Astrocyte of the hippocampus (primary cell): ENCODE data around the gene IL16.
A peak's percentile ranks its signal among the peaks of the same experiment; 100 is the strongest.

Source experiments
- DNase-seq: peaks from one replicate; pipeline ENCODE4 v3.0.0; 2011; ENCODE audit warnings: low read depth, low spot score

Gene IL16

GRCh38 chr15:81292523-81293001 lies 95.9 kb downstream of the IL16 start:
- no peak for DNase-seq

- no peak for DNase-seq
These were observed 97.2 kb downstream of the IL16 start for GRCh38 chr15:81293728-81294515.

- no peak for DNase-seq
These were observed 97.8 kb downstream of the IL16 start for GRCh38 chr15:81294516-81294880.

GRCh38 chr15:81295486-81296121 lies 98.9 kb downstream of the IL16 start:
- DNase-seq, result no peak

GRCh38 chr15:81296186-81296585 lies 99.5 kb downstream of the IL16 start:
- DNase-seq, result no peak

GRCh38 chr15:81296673-81297072 lies 100.0 kb downstream of the IL16 start:
- no peak for DNase-seq

- DNase-seq, result peak; percentile 57
These were observed 100.5 kb downstream of the IL16 start for GRCh38 chr15:81297147-81297572.

- DNase-seq, result no peak
These were observed 101.2 kb downstream of the IL16 start for GRCh38 chr15:81297603-81298575.

- DNase-seq, result no peak
These were observed 101.9 kb downstream of the IL16 start for GRCh38 chr15:81298611-81299010.

- DNase-seq, result no peak
These were observed 102.5 kb downstream of the IL16 start for GRCh38 chr15:81299156-81299555.

GRCh38 chr15:81299630-81300273 lies 103.1 kb downstream of the IL16 start:
- no peak for DNase-seq

- DNase-seq, result no peak
These were observed 104.7 kb downstream of the IL16 start for GRCh38 chr15:81301385-81301784.

- DNase-seq, result no peak
These were observed 105.2 kb downstream of the IL16 start for GRCh38 chr15:81301815-81302399.

- no peak for DNase-seq
These were observed 106.0 kb downstream of the IL16 start for GRCh38 chr15:81302701-81303109.

- DNase-seq, result peak; percentile 20
These were observed 106.9 kb downstream of the IL16 start for GRCh38 chr15:81303244-81304225.

GRCh38 chr15:81304226-81304625 lies 107.5 kb downstream of the IL16 start:
- peak; percentile 56 for DNase-seq

GRCh38 chr15:81308260-81308659 lies 111.6 kb downstream of the IL16 start:
- no peak for DNase-seq

GRCh38 chr15:81309647-81310450 lies 113.2 kb downstream of the IL16 start:
- DNase-seq, result no peak

- DNase-seq, result no peak
These were observed 113.8 kb downstream of the IL16 start for GRCh38 chr15:81310480-81310879.
